ENCODE measurements around the gene LAG3.
"Not testable (repeated sequence)": the region's sequence is repeated elsewhere in the genome, so short reads cannot be mapped to it uniquely, and the experiment has no call there.

The LAG3 gene

GRCh38 chr12:6742834-6743233 is 29.5 kb upstream of the LAG3 start:
- no peak for DNase-seq
- H3K27me3 ChIP-seq (ENCODE audit: insufficient read depth, low read depth, severe bottlenecking), result no peaks in the 10 kb centered on the region
- peaks cover 24% of the 10 kb centered on the region for H3K36me3 ChIP-seq
- no peaks in the 10 kb centered on the region for H3K9me3 ChIP-seq (ENCODE audit: severe bottlenecking)
- H3K27ac ChIP-seq, result no peak overlapping the region
- H3K4me3 ChIP-seq (ENCODE audit: low read depth, low read length), result no peak overlapping the region
- TF ChIP-seq, protein P1, sequence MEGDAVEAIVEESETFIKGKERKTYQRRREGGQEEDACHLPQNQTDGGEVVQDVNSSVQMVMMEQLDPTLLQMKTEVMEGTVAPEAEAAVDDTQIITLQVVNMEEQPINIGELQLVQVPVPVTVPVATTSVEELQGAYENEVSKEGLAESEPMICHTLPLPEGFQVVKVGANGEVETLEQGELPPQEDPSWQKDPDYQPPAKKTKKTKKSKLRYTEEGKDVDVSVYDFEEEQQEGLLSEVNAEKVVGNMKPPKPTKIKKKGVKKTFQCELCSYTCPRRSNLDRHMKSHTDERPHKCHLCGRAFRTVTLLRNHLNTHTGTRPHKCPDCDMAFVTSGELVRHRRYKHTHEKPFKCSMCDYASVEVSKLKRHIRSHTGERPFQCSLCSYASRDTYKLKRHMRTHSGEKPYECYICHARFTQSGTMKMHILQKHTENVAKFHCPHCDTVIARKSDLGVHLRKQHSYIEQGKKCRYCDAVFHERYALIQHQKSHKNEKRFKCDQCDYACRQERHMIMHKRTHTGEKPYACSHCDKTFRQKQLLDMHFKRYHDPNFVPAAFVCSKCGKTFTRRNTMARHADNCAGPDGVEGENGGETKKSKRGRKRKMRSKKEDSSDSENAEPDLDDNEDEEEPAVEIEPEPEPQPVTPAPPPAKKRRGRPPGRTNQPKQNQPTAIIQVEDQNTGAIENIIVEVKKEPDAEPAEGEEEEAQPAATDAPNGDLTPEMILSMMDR (IDR thresholded peaks at IDR 0.05; ENCODE audit: low read depth, low read length), result no peak

GRCh38 chr12:6743300-6743699 is 29.0 kb upstream of the LAG3 start:
- not testable (repeated sequence) for H3K27me3 ChIP-seq (ENCODE audit: insufficient read depth, low read depth, severe bottlenecking); DNase-seq; H3K27ac ChIP-seq; H3K9me3 ChIP-seq (ENCODE audit: severe bottlenecking); H3K4me3 ChIP-seq (ENCODE audit: low read depth, low read length)
- H3K36me3 ChIP-seq, result peaks cover 29% of the 10 kb centered on the region

DNA sequence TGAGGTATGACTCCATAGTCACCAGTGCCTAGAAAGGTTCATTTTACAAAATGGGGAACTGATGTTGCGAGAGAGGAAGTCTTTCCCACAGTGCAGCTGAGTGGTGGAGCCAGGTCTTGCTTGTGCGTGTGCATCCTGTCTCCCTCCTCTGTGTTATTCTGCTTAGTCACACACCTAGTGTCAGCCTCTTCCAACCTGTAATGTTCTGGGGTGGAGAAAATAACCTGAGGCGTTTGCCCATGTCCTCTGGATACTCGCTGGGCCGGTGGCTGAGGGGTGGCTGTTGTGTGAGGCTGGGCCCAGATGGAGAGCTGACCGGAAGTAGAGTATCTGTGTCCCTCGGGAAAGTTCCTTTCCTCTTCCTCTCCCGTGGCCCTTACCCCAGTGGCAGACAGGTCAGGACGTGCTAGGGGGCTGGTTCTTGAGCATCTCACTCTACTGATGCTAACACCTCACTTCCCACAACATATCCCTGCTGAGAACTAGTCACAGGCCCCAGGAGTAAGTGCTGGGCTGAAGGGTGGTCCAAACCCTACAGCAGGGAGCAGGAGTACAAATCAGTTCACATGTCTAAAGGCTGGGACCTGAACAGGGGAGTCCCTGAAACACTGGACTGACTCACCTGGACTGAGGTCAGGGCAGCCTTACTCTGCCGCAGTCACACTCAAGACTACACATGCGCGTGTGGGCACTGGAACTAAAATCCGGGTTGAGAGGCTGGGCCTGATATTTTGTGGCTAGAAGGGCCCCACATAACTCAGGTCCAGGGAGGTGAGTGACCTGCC is 26.4 kb upstream of the LAG3 start:
- Histone ChIP-seq H3K9me3 (ENCODE audit: severe bottlenecking) (no peaks in the 10 kb centered on the region), H3K4me3 (ENCODE audit: low read depth, low read length) (no peak overlapping the region), H3K36me3 (peaks cover 55% of the 10 kb centered on the region), H3K27me3 (ENCODE audit: insufficient read depth, low read depth, severe bottlenecking) (no peaks in the 10 kb centered on the region), H3K27ac (no peak overlapping the region)
- TF ChIP-seq, protein P1 (IDR thresholded peaks at IDR 0.05; ENCODE audit: low read depth, low read length), result no peak
- DNase-seq, result no peak

- Histone ChIP-seq H3K27ac (no peak overlapping the region; the same call in 1 of the 2 replicates), H3K36me3 (peaks cover 68% of the 10 kb centered on the region)
- TF ChIP-seq, protein P1 (IDR thresholded peaks at IDR 0.05; ENCODE audit: low read depth, low read length), result no peak
These were observed 25.1 kb upstream of the LAG3 start for GRCh38 chr12:6747216-6747615.

GRCh38 chr12:6748761-6749160 is 23.6 kb upstream of the LAG3 start:
- Histone ChIP-seq H3K27me3 (ENCODE audit: insufficient read depth, low read depth, severe bottlenecking) (no peaks in the 10 kb centered on the region), H3K27ac (no peak overlapping the region), H3K9me3 (ENCODE audit: severe bottlenecking) (no peaks in the 10 kb centered on the region), H3K4me3 (ENCODE audit: low read depth, low read length) (no peak overlapping the region), H3K36me3 (peaks cover 72% of the 10 kb centered on the region)
- no peak for DNase-seq
- TF ChIP-seq, protein P1 (IDR thresholded peaks at IDR 0.05; ENCODE audit: low read depth, low read length), result no peak

More at GRCh38 chr12:6747216-6747615, 25.1 kb upstream of the LAG3 start:
- H3K9me3 ChIP-seq (ENCODE audit: severe bottlenecking), result no peaks in the 10 kb centered on the region
- no peak for DNase-seq
- no peaks in the 10 kb centered on the region for H3K27me3 ChIP-seq (ENCODE audit: insufficient read depth, low read depth, severe bottlenecking)
- no peak overlapping the region for H3K4me3 ChIP-seq (ENCODE audit: low read depth, low read length)

GRCh38 chr12:6750506-6750905 is 21.8 kb upstream of the LAG3 start:
- Histone ChIP-seq H3K36me3 (peaks cover 71% of the 10 kb centered on the region), H3K9me3 (ENCODE audit: severe bottlenecking) (no peaks in the 10 kb centered on the region), H3K4me3 (ENCODE audit: low read depth, low read length) (no peak overlapping the region), H3K27me3 (ENCODE audit: insufficient read depth, low read depth, severe bottlenecking) (no peaks in the 10 kb centered on the region), H3K27ac (no peak overlapping the region)
- no peak for DNase-seq
- TF ChIP-seq, protein P1 (IDR thresholded peaks at IDR 0.05; ENCODE audit: low read depth, low read length), result no peak

Measured in WERI-Rb-1 (cell line).